Measurements from ENCODE around the gene C3orf20. TPM values are rescaled to one million over a fixed set of nuclear protein-coding genes. Genes with fewer than 3 reads are reported as not detected.
A peak's percentile ranks its signal among the peaks of the same experiment; 100 is the strongest.

Gene C3orf20
- total RNA-seq (2014; rRNA removed; shearing (Covaris generic)): not detected in 2 replicates

DNA sequence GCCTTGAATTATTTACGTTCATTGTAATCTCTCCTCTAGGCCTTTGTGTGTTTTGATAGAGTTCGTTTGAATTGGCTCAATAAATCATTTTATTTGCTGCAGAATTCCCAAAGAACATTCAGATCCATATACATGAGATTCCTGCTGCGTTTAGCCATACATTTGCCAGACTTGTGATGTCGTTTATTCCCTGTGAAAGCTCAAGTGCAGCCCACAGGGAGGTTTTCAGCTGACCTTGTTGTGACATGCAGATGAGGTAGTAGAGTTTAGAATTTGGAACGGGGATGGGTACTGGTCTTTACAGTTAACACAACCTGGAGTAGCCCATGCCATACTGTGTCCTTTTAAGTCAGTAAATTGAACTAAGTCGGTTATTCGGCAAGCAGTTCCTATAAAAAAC, at the start of gene C3orf20:
Gene C3orf20, plus strand, starts transcription at position 301 of the 400 bp plus-strand sequence. CDS start 7,573 bp downstream, outside the sequence.
- no peak for DNase-seq (ENCODE audit: low spot score)

DNA sequence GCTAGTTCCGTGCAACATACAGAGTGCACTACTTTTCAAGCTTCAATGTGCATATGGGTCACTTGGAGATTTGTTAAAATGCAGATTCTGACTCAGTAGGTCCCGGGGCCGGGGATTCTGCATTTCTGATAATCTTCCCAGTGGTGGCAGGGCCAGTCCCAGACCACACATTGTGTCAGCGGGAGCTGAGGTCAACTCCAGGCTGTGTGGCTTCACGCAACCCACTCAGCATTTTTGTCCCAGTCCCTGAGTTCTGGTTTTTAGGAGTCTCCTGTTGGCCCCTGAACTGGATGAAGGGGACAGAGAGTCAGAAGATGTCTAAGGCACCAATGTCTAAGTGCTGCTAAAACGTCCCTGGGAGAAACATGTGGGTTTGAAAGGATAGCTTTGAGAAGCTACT, 49.5 kb upstream of the C3orf20 start:
- DNase-seq (ENCODE audit: low spot score): no peak

DNA sequence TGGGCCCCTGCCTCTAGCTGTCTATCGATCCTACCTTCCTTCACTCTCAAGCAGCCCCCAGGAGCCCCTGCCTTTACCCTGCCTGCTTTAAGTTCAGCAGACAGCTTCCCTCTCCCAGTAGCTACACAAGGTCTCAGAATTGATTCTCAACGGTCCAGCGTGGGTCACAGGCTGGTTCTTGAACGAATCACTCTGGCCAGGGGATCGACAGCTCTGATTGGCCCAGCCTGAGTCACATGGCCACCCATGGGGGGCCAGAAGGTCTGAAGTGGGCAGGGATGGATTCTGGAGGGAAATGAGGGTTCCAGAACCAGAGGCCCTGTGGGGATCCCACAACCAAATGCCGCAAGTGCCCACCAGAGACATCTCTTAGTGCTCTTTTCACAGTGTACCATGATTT, 47.1 kb upstream of the C3orf20 start:
- no peak for DNase-seq (ENCODE audit: low spot score)

DNA sequence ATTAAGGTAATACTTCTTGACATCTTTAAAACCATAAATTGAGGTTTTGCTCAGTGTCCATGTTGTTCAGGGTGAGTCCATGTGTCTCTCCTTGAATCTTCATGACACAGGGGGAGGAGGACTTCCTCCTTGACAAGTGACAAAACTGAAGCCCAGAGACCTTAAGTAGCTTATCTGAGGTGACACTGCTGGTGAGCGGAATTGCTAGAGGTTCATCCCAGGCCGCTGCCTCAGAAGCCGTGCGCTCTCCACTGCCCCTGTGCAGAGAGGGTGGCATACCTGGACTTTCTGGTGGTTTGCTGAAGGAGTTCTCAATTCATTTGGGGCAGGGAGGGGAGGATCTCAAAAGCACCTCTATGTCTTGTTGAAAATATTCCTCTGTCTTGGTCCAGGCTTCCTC, 46.5 kb upstream of the C3orf20 start:
- no peak for DNase-seq (ENCODE audit: low spot score)

DNA sequence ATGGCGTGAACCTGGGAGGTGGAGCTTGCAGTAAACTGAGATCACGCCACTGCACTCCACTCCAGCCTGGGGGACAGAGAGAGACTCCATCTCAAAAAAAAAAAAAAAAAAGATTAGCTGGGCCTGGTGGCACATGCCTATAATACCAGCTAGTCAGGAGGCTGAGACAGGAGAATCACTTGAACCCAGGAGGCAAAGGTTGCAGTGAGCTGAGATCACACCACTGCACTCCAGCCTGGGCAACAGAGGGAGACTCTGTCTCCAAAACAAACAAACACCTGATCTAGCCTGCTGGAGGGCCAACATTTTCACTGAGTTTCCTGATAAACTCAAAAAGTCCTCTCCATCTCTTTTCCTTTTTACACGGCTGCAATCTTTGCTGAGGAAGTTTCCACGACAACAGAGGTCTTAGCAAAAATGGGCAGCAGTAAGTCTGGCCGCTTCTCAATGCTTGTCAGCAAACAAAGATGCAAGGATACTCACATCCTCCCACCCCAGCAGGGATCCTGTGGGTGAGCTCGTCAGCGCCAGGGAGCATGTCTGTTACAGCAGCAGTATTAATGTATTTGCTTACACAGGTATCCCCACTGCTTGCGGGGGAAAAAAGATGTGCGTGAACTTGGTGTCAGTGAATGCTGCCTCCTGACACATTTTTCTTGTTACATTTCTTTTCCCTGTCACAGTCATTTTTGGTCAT, 44.4 kb upstream of the C3orf20 start:
- DNase-seq (ENCODE audit: low spot score): no peak

DNA sequence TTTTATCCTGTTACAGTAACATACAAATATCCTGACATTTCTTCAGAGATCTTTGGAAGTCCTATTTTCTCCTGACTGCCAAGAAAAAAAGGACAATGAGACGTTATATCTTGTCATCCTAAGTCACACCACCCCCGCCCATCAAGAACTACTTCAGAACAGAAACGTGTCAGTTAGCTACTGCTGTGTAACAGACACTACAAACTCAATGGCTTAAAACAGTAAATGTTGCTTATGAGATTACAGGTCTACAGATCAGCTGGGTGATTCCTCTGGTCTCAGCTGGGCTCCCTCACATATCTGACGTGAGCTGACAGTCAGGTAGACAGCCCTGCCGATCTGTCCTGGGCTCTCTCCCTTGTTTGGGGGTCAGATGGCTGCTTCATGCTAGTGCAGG, 43.8 kb upstream of the C3orf20 start:
- no peak for DNase-seq (ENCODE audit: low spot score)

DNA sequence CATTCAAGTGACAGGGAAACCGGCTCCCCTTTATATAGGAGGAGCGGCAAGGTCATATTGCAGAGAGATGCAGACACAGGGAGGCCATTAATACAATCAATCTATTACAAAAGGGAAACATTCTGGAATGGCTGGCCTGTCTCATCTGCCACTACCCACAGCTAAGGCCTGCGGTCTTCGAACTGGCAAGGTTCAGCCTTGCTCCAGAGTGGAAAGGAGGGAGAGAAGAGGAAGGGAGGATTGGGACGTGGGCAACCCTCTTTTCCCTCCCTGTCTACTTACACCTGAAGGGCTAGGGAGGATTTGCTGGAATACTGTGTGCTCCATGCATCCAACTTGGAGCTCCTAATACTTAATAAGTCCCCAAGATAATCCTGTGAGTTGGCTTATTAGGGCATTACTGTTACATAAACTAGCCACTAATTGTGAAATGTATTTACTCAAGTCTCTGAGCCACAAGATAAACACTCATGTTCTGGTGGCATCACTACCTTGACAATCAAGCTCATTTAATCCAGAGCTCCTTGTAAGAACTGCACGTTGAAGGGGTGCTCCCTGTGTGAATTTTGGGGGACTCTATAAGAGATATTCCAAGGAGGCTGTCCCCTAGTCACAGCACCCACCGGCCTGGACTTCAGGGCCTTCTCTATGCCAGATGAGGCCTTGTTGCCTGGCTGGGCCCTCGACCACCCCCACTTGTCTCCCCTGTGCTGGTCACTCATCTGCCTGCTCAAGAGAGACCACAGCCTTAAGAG, 43.1 kb upstream of the C3orf20 start:
- DNase-seq (ENCODE audit: low spot score): no peak

DNA sequence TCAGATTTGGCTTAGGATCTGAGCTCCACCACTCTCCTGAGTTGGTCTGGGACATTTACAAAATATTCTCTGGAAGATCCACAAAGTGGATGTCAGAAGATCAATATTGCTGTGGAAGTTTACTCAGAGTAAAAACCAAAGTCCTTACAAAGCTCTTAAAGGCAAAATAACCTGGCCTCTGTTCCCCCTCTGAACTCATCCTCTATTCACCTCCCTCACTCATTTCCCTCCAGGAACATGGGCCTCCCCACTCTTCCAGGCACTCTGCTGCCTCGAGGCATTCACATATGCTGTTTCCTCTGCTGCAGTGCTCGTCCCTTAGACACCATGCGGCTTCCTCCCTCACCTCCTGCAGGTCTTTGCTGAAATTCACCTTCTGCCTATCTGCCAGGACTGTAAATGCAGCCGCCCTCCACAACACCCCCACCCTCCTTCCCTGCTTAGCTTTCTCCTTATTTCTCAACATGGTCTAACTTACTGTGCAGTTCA, 42.5 kb upstream of the C3orf20 start:
- no peak for DNase-seq (ENCODE audit: low spot score)

DNA sequence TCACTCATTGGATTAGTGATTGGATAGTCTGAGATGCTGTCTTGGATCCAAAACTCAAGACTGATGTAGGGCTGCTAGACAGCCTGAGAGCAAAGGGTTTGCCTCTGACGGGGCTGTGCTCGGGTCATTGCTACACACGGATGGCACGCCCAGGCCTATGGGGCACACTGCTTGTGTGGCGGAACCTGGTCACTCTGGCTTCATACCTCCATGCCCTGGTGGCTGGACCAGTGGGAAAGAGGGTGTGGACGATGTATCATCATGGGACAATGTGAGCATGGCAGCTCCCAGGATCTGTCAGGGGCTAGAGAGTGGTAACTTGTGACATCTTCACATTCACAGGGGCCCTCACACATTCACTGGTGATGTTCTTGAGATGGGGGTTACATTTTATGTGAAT, 41.5 kb upstream of the C3orf20 start:
- no peak for DNase-seq (ENCODE audit: low spot score)

DNA sequence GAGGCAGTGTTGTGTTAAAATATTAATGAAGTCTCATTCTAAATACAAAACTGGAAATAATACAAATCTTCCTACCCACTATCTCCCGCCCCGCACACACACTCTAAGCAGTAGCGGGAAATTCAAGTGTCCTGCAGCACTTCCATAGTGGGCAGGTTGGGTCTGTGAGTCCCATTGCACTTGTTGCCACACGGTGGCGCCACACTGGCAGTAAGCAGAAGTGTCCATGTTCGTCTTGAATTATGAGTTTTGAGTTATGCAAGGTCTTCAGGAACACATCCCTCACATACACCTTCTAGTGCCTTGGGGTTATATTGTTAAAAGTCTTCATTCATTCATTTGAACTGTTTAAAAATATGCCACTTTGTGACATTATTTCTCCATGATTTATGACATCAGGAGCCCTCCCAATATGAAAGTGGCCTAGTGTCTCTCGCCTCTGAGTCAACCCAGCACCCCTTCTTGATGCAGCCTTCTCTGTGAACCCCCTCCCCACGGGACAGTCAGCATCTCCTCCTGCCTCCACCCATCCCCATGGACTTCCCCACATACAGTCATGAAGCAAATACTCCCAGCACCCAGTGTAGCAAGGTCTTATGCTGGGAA, 41.0 kb upstream of the C3orf20 start:
- DNase-seq (ENCODE audit: low spot score): peak; percentile 61

DNA sequence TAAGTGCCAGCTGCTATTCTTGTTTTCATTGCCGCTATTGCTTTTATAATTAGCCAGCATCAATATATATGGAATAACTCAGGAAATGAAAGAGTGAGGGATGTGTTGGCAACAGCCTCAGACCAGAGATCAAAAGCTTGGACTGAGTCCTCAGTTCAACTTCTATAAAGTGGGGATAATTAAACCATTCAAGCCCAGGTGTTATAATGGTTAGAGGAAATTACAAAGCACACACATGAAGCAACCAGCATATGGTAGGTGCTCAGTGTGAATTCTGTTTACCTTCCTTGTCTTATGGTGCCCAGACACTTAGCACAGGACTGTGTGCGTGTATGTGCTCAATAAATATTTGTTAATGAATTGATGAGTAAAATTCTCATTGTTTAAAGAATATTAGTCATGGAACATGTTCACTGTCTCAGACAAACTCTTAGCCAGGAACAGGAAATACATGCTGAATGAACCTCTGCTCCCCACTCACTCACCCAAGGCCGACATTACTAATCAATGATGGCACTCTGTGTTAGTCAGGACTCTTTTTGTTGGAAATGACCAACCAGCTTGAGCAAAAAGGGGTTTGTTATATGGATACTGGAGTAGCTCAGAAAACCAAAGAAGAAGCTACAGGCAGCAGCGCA, 40.1 kb upstream of the C3orf20 start:
- no peak for DNase-seq (ENCODE audit: low spot score)

DNA sequence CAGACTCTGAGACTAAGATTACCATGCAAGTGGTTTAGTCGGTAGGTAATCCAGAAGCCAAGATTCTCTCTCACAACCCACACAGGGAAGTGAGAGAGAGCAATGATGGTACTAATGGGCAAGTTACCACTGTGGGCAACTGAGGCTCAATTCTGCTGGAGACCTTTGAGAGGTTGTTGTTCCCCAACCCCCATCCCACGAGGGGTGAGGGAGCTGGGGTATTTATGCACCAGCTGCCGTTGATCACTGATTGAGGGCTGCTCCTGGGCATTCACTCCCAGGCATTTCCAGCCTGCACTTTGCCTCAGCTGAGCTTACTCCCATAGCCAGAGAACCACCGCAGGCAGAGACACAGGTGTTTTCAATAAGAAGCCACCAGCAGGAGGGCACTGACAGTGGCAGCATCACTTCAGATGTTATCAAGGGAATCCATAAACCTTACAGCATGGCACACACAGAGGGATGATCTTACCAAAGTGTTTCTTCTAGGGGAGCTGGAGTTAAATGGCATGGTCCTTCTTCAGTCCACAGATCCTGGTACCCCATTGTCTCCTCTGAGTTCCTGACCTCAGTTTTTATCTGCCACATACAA, 38.3 kb upstream of the C3orf20 start:
- no peak for DNase-seq (ENCODE audit: low spot score)

DNA sequence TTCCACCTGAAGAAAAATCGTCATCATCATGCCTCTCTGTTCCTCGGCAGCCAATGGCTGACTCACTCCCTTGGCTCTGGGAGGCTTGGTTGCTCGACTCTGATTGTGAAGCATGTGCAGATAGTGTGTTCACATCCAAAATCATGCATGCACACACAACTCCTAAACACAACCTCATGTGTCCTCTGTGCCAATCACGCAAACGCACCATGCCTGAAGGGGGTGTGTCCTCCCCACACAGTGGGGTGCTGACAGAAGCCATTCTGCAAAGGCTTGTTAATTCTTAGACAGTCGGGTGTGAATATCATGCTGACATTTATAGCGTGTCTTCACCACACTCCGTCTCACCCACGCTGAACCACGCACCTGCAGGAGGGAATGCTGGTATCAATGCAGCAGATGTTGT, 34.8 kb upstream of the C3orf20 start:
- no peak for DNase-seq (ENCODE audit: low spot score)

DNA sequence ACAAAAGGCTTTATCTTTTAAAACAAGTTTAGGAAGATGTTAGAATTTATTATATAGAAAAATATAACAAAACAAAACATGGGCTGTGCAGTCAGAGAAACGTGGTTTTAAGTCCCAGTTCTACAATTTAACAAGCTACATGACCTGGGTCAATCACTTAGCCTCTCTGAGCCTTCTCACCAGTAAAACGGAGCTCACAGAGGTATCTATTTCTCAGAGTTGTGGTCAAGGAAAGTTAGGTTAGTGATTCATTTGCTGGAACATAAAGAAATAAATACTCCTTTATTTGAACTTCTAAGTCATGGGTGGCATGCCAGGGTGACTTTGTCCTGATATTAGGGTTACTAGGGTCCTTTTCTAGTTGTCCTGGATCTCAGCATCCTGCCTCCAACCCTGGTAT, 34.2 kb upstream of the C3orf20 start:
- no peak for DNase-seq (ENCODE audit: low spot score)

DNA sequence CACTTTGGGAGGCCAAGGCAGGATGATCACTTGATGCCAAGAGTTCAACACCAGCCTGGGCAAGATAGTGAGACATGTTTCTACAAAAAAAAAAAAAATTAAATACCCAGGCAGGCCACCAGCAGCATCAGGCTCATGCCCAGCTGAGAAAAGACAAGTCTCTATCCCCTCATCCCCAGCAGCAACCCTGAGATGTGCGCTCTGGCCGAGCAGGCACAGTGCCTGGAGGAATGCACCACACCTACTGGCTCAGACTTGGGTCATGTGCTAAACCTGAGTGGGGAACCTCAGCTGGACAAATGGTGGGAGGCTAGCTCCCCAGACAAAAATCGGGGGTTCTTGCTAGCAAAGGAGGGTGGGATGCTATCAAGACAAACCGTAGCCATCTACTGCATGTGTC, 33.6 kb upstream of the C3orf20 start:
- DNase-seq (ENCODE audit: low spot score): no peak

DNA sequence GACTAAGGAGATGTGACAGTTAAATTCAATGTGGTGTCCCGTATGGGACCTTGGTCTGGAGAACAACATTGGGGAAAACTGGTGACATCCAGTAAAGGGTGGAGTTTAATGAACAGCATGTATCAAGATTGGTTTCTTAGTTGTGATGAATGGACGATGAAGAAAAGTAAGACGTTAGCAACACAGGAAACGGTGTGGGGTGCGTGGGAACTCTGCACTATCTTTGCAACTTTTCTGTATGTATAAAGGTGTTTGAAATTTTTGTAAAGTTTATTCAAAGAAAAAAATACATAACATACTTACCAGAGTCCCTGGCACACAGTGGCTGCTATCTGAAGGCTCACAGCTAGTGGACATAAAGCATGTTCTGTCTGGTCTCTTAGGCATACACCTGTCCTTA, 29.5 kb upstream of the C3orf20 start:
- no peak for DNase-seq (ENCODE audit: low spot score)

DNA sequence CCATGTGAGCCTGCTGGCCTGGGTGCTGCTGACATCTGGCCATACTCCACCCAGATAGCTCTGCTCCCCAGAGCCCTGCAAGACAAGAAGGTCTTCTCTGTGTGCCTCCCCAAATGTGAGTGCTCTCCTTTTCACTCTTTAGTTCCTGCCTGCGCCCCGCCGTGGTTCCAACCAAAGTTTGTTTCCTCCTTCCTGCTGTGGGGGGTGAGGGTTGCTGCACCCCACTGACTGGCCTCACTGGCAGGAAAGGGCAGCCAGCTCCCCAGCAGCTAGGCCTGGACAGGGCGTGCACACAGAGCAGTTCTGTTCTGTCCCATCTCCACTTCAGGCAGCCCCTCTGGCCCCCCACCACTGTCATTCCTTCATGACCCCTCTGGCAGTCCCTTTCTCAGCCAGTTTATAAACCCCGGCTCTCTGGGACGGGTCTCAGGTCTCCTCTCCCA, 28.8 kb upstream of the C3orf20 start:
- DNase-seq (ENCODE audit: low spot score): no peak

DNA sequence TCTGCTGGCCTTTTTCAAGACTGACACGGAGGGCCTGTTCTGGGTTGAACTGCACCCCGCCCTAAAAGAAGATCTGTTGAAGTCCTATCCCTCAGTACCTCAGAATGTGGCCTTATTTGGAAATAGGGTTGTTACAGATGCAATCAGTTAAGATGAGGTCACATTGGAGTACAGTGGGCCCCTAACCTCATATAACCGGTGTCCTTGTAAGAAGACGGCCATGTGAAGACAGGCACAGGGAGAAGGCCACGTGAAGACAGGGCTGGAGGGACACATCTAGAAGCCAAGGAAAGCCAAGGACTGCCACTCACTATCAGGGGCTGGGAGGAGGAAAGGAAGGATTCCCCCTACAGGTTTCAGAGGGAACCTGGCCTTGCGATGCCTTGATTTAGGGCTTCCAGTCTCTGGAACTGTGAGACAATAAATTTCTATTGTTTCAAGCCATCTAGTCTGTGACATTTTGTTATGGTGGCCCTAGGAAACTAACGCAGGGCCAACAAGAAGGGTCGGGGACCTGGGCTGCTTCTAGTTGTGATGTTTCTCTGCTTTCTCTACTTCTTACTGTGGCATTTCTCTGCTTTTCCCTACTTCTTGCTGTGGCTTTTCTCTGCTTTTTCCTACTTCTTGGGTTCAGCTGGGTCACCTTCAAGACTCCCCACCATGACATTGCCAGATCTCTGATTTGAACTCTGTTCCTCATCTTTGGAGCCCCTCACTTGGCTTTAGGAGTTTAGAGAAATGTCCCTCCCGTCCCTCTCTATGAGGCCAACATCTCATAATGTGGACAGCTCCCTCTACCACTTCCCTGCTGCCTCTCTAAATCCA, 28.1 kb upstream of the C3orf20 start:
- DNase-seq (ENCODE audit: low spot score): no peak

DNA sequence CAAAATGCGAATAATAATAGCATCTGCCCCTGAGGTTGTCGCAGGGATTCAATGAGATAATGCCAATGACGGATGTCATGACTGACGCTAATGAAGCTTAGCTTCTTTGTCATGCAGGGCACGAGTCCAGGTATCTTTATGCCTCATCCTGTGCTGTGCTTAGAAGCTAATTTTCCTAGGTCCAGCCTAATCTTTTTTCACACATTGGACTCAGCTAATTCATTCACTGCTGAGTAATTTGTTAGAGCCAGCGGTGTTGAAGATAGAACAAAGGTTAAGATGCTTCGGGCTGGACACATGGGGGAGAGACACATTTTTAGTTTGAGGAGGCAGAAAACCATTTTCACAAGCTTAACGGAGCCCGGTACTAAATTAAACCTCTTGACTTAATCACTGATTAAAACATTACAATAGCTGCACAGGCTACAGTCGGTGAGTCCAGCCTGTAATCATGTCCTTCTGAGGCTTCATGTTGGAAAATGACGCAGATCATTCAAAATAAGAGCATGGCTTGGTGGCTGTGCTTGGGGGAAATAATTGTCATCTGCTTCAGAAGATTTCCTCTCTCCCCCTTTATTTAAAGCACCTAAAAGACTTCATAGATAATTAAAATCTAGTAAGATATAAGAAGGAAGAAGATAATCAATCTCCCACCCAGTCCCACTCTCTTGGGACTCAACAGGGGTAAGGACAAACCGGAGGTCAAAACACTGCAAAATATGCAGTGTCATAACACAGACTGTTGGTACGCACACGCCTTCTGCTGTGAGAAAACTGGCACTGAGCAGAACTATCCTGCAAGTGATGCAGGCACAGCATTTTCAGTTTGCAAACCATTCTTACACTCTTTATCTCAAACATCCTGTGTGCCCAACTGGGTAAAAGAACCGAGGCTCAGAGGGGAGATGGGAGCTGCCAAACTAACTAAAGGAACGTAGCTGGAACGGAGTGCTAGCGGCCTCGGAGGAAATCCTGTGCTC, 26.7 kb upstream of the C3orf20 start:
- DNase-seq (ENCODE audit: low spot score): no peak

DNA sequence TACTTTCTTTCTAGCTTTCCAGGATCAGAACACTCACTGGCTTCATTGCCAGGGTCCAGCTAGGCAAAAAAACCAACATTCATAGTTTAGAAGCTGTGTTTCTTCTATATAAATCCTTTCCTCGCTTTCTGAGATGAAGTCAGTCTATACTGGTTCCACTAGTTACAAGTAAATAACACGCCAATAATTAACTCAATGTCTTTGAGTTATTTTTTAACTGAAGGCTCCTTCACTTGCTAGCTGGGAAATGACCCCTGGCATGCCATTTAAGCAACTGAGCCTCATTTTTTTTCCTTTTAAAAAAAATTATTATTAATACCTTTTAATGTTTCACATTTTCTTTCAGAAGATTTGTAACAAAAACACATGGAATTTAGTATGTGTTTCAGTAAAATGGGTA, 25.5 kb upstream of the C3orf20 start:
- DNase-seq (ENCODE audit: low spot score): no peak

Measured in H4 (cell line).